A172 (cell line): ENCODE results near the gene PALLD. TPM values are rescaled to one million over a fixed set of nuclear protein-coding genes. Genes with fewer than 3 reads are reported as not detected.

ENCODE experiments used
- DNase-seq: peaks from one replicate; pipeline ENCODE4 v3.0.0-alpha.2; 2015; ENCODE audit warnings: low spot score
- total RNA-seq: library from RNA; depleted of rRNA; stranded (reverse); fragments of >200 nt; shearing (Covaris generic); gene quantifications from 2 replicates; pipeline ENCODE4 v1.2.3, GENCODE V29; 2014

PALLD gene
- total RNA-seq, 1 experiment from 2014 or later, result 17.9 TPM

GRCh38 chr4:168621806-168622589 lies 125.1 kb downstream of the PALLD start:
- DNase-seq, result peak; percentile 49

GRCh38 chr4:168622600-168622999 lies 125.7 kb downstream of the PALLD start:
- no peak for DNase-seq

- DNase-seq, result no peak
Measured at GRCh38 chr4:168623011-168623410, 126.2 kb downstream of the PALLD start.

GRCh38 chr4:168623484-168623883 lies 126.6 kb downstream of the PALLD start:
- DNase-seq, result no peak

GRCh38 chr4:168628251-168628650 lies 131.4 kb downstream of the PALLD start:
- DNase-seq, result no peak

GRCh38 chr4:168629566-168629965 lies 132.7 kb downstream of the PALLD start:
- DNase-seq, result no peak

GRCh38 chr4:168630445-168631187 lies 133.8 kb downstream of the PALLD start:
- peak; percentile 57 for DNase-seq

GRCh38 chr4:168631241-168632162 lies 134.7 kb downstream of the PALLD start:
- DNase-seq, result no peak

- DNase-seq, result no peak
Measured at GRCh38 chr4:168632301-168632725, 135.5 kb downstream of the PALLD start.

GRCh38 chr4:168633064-168633463 lies 136.2 kb downstream of the PALLD start:
- DNase-seq, result no peak

- DNase-seq, result no peak
Measured at GRCh38 chr4:168633496-168633895, 136.6 kb downstream of the PALLD start.

- peak; percentile 93 for DNase-seq
Measured at GRCh38 chr4:168634276-168634802, 137.5 kb downstream of the PALLD start.

GRCh38 chr4:168636040-168636439 lies 139.2 kb downstream of the PALLD start:
- DNase-seq, result no peak

- DNase-seq, result peak; percentile 27
Measured at GRCh38 chr4:168636506-168637196, 139.8 kb downstream of the PALLD start.

GRCh38 chr4:168637872-168638756 lies 141.3 kb downstream of the PALLD start:
- no peak for DNase-seq

- no peak for DNase-seq
Measured at GRCh38 chr4:168639914-168640313, 143.1 kb downstream of the PALLD start.

- no peak for DNase-seq
Measured at GRCh38 chr4:168641811-168642140, 144.9 kb downstream of the PALLD start.

GRCh38 chr4:168642591-168642990 lies 145.7 kb downstream of the PALLD start:
- no peak for DNase-seq

GRCh38 chr4:168643111-168643795 lies 146.4 kb downstream of the PALLD start:
- DNase-seq, result no peak

GRCh38 chr4:168643796-168644159 lies 146.9 kb downstream of the PALLD start:
- DNase-seq, result no peak
